ENCODE data around the gene ZNF268. TPM values are rescaled to one million over a fixed set of nuclear protein-coding genes. Genes with fewer than 3 reads are reported as not detected.

Gene ZNF268
- total RNA-seq, 2 donors from 2014 or later = 26.4 to 39.5 TPM

- no peaks in the 10 kb centered on the region for H3K4me1 Mint-ChIP-seq
- H3K36me3 Mint-ChIP-seq (ENCODE audit: low read depth) = peaks cover 90% of the 10 kb centered on the region
- Histone ChIP-seq H3K27ac (ENCODE audit: low read depth, low read length) (no peak overlapping the region), H3K36me3 (ENCODE audit: control insufficient read depth, insufficient read depth, low read length) (peaks cover 86% of the 10 kb centered on the region), H3K9ac (ENCODE audit: extremely low read depth, low read length, poor library complexity, severe bottlenecking) (no peak overlapping the region), H3K27me3 (ENCODE audit: control insufficient read depth, insufficient read depth, low read length, poor library complexity, severe bottlenecking) (no peaks in the 10 kb centered on the region), H3K4me1 (ENCODE audit: control insufficient read depth, insufficient read depth, low read length) (no peaks in the 10 kb centered on the region), H3K9me3 (ENCODE audit: control insufficient read depth, low read length) (peaks cover 89% of the 10 kb centered on the region), H3K4me3 (ENCODE audit: low read length) (peak overlapping the region; percentile 57)
- DNase-seq = no peak
- no peak overlapping the region for H3K4me3 Mint-ChIP-seq
- H3K9me3 Mint-ChIP-seq = peaks cover 89% of the 10 kb centered on the region
- no peak for TF ChIP-seq CTCF (conservative IDR thresholded peaks at IDR 0.05)
- H3K27me3 Mint-ChIP-seq (ENCODE audit: insufficient read depth) = no peaks in the 10 kb centered on the region
- H3K27ac Mint-ChIP-seq = no peak overlapping the region
- WGBS, 2 experiments (ENCODE audit: insufficient coverage in 1 of 2, insufficient read length in 1 of 2) = 96 to 98% methylated on average over 3 to 5 of the region's 5 CpGs
Observed at GRCh38 chr12:133192847-133193246, 11.6 kb downstream of the ZNF268 start.

- no peaks in the 10 kb centered on the region for H3K4me1 Mint-ChIP-seq
- H3K36me3 ChIP-seq (ENCODE audit: control insufficient read depth, insufficient read depth, low read length) = peaks cover 55% of the 10 kb centered on the region
- WGBS, 2 experiments (ENCODE audit: insufficient coverage in 1 of 2, insufficient read length in 1 of 2) = 80 to 82% methylated on average over 2 of the region's 2 CpGs
Observed at GRCh38 chr12:133201888-133202287, 20.6 kb downstream of the ZNF268 start.

GRCh38 chr12:133202493-133203343 lies 21.4 kb downstream of the ZNF268 start:
- Histone ChIP-seq H3K9ac (ENCODE audit: extremely low read depth, low read length, poor library complexity, severe bottlenecking) (no peak overlapping the region), H3K27me3 (ENCODE audit: control insufficient read depth, insufficient read depth, low read length, poor library complexity, severe bottlenecking) (no peaks in the 10 kb centered on the region), H3K4me3 (ENCODE audit: low read length) (peak overlapping the region; percentile 81), H3K4me1 (ENCODE audit: control insufficient read depth, insufficient read depth, low read length) (no peaks in the 10 kb centered on the region), H3K36me3 (ENCODE audit: control insufficient read depth, insufficient read depth, low read length) (peaks cover 55% of the 10 kb centered on the region), H3K9me3 (ENCODE audit: control insufficient read depth, low read length) (peaks cover 76% of the 10 kb centered on the region), H3K27ac (ENCODE audit: low read depth, low read length) (no peak overlapping the region)
- H3K9me3 Mint-ChIP-seq = peaks cover 88% of the 10 kb centered on the region
- WGBS, 2 experiments (ENCODE audit: insufficient coverage in 1 of 2, insufficient read length in 1 of 2) = 90% methylated on average over 2 of the region's 2 CpGs; no CpG with 5 or more reads in 1 of the 2 experiments
- TF ChIP-seq CTCF (conservative IDR thresholded peaks at IDR 0.05) = no peak
- H3K4me3 Mint-ChIP-seq = no peak overlapping the region
- H3K4me1 Mint-ChIP-seq = no peaks in the 10 kb centered on the region
- no peaks in the 10 kb centered on the region for H3K27me3 Mint-ChIP-seq (ENCODE audit: insufficient read depth)
- no peak overlapping the region for H3K27ac Mint-ChIP-seq
- peaks cover 71% of the 10 kb centered on the region for H3K36me3 Mint-ChIP-seq (ENCODE audit: low read depth)
- DNase-seq = no peak

More at GRCh38 chr12:133201888-133202287, 20.6 kb downstream of the ZNF268 start:
- Histone ChIP-seq H3K9ac (ENCODE audit: extremely low read depth, low read length, poor library complexity, severe bottlenecking) (no peak overlapping the region), H3K4me1 (ENCODE audit: control insufficient read depth, insufficient read depth, low read length) (no peaks in the 10 kb centered on the region), H3K4me3 (ENCODE audit: low read length) (peak overlapping the region; percentile 81), H3K27ac (ENCODE audit: low read depth, low read length) (no peak overlapping the region), H3K27me3 (ENCODE audit: control insufficient read depth, insufficient read depth, low read length, poor library complexity, severe bottlenecking) (no peaks in the 10 kb centered on the region), H3K9me3 (ENCODE audit: control insufficient read depth, low read length) (peaks cover 67% of the 10 kb centered on the region)
- no peak for DNase-seq
- peaks cover 71% of the 10 kb centered on the region for H3K36me3 Mint-ChIP-seq (ENCODE audit: low read depth)
- H3K27ac Mint-ChIP-seq = no peak overlapping the region
- TF ChIP-seq CTCF (conservative IDR thresholded peaks at IDR 0.05) = no peak
- H3K4me3 Mint-ChIP-seq = no peak overlapping the region
- no peaks in the 10 kb centered on the region for H3K27me3 Mint-ChIP-seq (ENCODE audit: insufficient read depth)
- H3K9me3 Mint-ChIP-seq = peaks cover 82% of the 10 kb centered on the region

Data from endodermal cell (in vitro differentiated cells).